Ishikawa (cell line): ENCODE data around the gene COG6.

Source experiments
- CEBPB ChIP-seq: IDR thresholded peaks from 2 replicates; pipeline ENCODE4 v1.6.1; 2012
- CREB1 ChIP-seq: IDR thresholded peaks from 2 replicates; pipeline ENCODE4 v1.6.1; 2012; ENCODE audit warnings: low read depth
- MAX ChIP-seq: IDR thresholded peaks from 2 replicates; pipeline ENCODE4 v1.6.1; 2012
- RAD21 ChIP-seq: IDR thresholded peaks from 2 replicates; pipeline ENCODE4 v1.6.1; 2012; ENCODE audit warnings: low read depth
- TCF12 ChIP-seq: IDR thresholded peaks from 2 replicates; pipeline ENCODE4 v1.6.1; 2012; ENCODE audit warnings: low read depth
- YY1 ChIP-seq: IDR thresholded peaks from 2 replicates; pipeline ENCODE4 v1.6.1; 2012; ENCODE audit warnings: low read depth
- TF ChIP-seq, protein P1 (sequence below): IDR thresholded peaks from 2 replicates; pipeline ENCODE4 v1.6.1; 2012; ENCODE audit warnings: low read depth, mild to moderate bottlenecking

- TF ChIP-seq TCF12 = no peak
- TF ChIP-seq, protein P1, sequence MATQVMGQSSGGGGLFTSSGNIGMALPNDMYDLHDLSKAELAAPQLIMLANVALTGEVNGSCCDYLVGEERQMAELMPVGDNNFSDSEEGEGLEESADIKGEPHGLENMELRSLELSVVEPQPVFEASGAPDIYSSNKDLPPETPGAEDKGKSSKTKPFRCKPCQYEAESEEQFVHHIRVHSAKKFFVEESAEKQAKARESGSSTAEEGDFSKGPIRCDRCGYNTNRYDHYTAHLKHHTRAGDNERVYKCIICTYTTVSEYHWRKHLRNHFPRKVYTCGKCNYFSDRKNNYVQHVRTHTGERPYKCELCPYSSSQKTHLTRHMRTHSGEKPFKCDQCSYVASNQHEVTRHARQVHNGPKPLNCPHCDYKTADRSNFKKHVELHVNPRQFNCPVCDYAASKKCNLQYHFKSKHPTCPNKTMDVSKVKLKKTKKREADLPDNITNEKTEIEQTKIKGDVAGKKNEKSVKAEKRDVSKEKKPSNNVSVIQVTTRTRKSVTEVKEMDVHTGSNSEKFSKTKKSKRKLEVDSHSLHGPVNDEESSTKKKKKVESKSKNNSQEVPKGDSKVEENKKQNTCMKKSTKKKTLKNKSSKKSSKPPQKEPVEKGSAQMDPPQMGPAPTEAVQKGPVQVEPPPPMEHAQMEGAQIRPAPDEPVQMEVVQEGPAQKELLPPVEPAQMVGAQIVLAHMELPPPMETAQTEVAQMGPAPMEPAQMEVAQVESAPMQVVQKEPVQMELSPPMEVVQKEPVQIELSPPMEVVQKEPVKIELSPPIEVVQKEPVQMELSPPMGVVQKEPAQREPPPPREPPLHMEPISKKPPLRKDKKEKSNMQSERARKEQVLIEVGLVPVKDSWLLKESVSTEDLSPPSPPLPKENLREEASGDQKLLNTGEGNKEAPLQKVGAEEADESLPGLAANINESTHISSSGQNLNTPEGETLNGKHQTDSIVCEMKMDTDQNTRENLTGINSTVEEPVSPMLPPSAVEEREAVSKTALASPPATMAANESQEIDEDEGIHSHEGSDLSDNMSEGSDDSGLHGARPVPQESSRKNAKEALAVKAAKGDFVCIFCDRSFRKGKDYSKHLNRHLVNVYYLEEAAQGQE = no peak
- no peak for TF ChIP-seq MAX
- TF ChIP-seq RAD21 = no peak
- no peak for TF ChIP-seq CREB1
- TF ChIP-seq CEBPB = no peak
- no peak for TF ChIP-seq YY1
Measured at GRCh38 chr13:39789451-39789850, 134.0 kb downstream of the COG6 start.
